GM18873 (cell line): ENCODE results near the gene HNRNPC.
"Not testable (repeated sequence)": the region's sequence is repeated elsewhere in the genome, so short reads cannot be mapped to it uniquely, and the experiment has no call there.

Experiments
- ATAC-seq: cut with Tn5 transposase; IDR thresholded peaks from one replicate; pipeline ENCODE4 v1.9.1; 2021; ENCODE audit warnings: mild to moderate bottlenecking, moderate library complexity, moderate number of reproducible peaks; ENCODE audit not compliant: unreplicated experiment, low FRiP score

Gene HNRNPC

GRCh38 chr14:21215879-21216251, 53.4 kb downstream of the HNRNPC start:
- ATAC-seq, result no peak

GRCh38 chr14:21215130-21215878, 53.9 kb downstream of the HNRNPC start:
- no peak for ATAC-seq

GRCh38 chr14:21213652-21214051, 55.6 kb downstream of the HNRNPC start:
- no peak for ATAC-seq

- ATAC-seq, result not testable (repeated sequence)
Measured at GRCh38 chr14:21212824-21213223, 56.4 kb downstream of the HNRNPC start.

- no peak for ATAC-seq
Measured at GRCh38 chr14:21211509-21211908, 57.7 kb downstream of the HNRNPC start.

GRCh38 chr14:21210023-21210422, 59.2 kb downstream of the HNRNPC start:
- ATAC-seq, result no peak

GRCh38 chr14:21209185-21209584, 60.1 kb downstream of the HNRNPC start:
- ATAC-seq, result no peak

- no peak for ATAC-seq
Measured at GRCh38 chr14:21208554-21208953, 60.7 kb downstream of the HNRNPC start.

- ATAC-seq, result no peak
Measured at GRCh38 chr14:21206753-21207684, 62.2 kb downstream of the HNRNPC start.

- no peak for ATAC-seq
Measured at GRCh38 chr14:21205678-21206581, 63.3 kb downstream of the HNRNPC start.

- ATAC-seq, result no peak
Measured at GRCh38 chr14:21205026-21205677, 64.1 kb downstream of the HNRNPC start.

- ATAC-seq, result no peak
Measured at GRCh38 chr14:21204167-21205025, 64.8 kb downstream of the HNRNPC start.

GRCh38 chr14:21203470-21204166, 65.6 kb downstream of the HNRNPC start:
- no peak for ATAC-seq

- ATAC-seq, result no peak
Measured at GRCh38 chr14:21202463-21203358, 66.5 kb downstream of the HNRNPC start.

GRCh38 chr14:21201732-21202462, 67.3 kb downstream of the HNRNPC start:
- no peak for ATAC-seq

- no peak for ATAC-seq
Measured at GRCh38 chr14:21200752-21201461, 68.3 kb downstream of the HNRNPC start.
